Ramos (cell line): Measurements from ENCODE around the gene NEURL1B.

Source experiments
- in situ Hi-C: fragments of 300-500 bp; cut with MboI; formaldehyde crosslinking; loops from one replicate; pipeline ENCODE4 v1.14.3; 2022; ENCODE audit warnings: low sequenced_read_pairs; ENCODE audit not compliant: unreplicated experiment

Gene NEURL1B

DNA sequence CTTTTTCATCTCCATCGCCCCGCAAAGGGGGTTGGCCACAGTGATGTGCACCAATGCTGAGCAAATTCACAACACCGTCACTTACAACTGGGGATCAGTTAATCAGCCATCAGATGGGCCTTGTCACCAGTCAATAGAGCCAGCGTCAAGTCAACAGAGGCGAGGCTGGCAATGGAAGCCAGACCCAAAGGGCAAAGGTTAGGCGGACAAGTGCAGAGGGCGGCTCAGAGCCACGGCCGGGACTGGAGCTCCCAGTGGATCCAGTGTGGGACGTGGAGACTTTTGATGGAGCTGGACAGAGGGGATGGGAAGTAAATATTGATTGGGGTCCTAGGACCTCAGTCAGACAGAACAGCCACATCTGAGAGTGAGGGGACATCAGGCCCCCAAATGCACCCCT, 84.2 kb downstream of the NEURL1B start:
- in situ Hi-C loops: no loop called here

DNA sequence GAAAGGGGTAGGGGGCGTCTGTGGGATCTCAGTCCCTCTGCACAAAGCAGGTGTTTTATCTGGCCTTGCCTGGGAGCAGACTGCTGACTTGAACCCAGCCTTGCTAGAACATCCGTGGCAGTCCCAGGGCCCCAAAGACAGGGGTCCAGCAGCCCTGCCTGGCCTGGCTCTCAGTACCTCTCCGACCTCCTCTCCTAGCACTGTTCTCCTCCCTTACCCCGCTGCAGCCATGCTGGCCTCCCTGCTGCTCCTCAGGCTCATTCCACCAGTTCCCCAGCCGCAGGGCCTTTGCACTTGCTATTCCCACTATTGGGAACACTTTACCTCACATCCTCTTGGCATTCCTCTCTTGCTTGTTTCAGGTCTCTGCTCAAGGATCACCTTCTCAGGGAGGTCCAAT, 84.7 kb downstream of the NEURL1B start:
- in situ Hi-C loops: no loop called here

DNA sequence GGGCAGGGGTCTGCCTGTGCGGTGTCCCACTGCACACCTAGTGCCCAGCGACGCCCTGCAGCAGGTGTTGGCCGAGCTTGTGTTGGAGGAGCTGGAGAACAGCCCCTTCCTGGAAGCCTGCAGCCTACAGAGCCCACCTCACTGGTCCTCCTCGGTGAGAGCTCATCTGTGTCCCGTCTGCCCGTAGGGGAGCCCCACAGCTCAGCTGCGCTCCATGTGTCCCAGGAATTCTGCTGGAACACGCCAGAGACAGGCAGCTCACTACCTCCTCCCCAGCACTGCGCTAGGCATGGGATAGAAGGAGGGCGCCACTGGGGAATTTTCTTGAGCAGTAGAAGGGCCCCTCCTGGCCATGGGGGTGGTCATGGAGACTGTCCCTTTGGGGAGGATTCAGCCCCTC, 85.9 kb downstream of the NEURL1B start:
- in situ Hi-C loops: no loop called here

DNA sequence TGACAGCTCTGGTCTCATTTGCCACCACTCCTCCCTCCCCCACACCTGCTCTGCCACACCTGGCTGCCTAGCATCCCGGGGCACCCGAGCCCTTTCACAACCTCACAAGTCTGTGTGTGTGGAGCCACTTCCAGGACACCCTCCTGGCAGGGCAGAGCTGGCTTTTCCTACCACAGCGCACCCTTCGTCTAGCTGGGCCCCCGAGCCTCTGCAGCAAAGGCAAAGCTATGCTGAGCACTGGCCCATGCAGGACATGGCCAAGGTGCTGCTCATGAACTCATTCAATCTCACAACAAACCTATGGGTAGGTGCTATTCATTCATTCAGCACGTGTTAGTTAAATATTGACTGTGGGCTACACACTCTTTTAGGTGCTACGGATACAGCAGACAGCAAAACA, 86.5 kb downstream of the NEURL1B start:
- in situ Hi-C loops: no loop called here

DNA sequence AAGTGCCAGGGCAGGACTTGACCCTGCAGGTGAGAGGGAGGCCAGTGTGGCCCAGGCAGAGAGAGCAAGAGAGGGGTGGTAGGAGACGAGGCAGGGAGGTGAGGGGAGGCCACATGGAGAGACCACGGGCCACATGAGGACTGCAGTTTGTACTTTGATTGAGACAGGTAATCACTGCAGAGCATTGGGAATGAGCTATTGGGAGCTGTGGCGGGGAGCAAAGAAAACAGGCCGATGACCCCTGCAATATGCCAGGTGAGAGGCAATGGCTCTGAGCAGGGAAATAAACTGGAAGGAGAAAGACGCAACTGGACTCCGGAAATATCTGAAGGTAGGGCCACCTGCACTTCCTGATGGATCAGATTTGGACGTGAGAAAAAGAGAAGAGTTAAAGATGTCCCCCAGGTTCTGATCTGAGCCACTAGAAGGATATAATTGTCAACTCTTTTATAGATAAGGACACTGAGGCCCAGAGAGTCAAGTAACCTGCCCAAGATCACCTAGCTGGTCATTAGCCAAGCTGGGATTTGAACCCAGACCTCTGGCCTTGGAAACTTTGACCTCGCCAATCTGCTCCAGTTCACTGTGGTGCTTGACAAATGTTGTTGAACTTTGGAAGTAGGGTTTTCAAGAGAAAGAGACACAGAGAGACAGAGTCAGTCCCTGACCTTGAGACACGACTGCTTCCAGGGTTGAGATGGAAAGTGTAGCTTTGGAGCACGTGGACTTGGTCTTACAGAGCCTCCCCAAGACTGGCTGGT, 87.6 kb downstream of the NEURL1B start:
- in situ Hi-C loops: no loop called here

DNA sequence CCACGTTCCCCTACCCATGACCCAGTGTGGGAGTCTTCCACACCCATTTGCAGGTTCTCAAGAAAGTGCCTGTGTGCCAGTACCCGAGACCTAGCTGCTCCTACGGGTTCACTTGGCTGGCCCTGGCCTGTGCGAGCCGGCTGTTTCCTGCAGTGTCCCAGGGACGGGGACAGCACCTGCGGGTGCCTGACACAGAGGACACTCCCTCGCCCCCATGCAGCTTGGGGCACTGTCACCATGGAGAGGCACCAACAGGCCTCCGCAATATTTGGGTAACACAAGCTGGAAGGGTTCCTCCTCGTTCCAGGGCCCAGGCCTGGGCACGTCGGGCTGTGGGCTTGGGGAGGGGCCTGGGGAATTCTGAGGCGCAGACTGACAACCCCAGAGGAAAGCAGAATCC, 88.5 kb downstream of the NEURL1B start:
- in situ Hi-C loops: no loop called here

DNA sequence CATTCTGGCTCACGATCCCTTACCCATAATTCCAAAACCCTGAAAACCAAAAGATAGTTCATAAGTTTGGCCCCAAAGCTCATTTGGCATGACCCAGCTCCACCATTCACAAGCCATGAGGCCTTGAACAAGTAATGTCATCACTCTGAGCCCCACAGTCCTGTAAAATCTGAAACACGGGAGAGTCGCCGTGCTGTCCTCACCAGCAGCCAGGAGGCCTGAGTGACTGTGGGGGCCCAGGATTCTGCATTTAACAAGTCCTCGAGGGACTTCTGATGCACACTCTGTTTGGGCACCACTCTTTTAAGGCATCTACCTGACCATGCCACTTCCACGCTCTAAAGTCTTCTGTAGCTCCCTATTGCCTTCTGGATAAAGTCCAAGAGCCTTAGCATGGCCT, 89.2 kb downstream of the NEURL1B start:
- in situ Hi-C loops: no loop called here

DNA sequence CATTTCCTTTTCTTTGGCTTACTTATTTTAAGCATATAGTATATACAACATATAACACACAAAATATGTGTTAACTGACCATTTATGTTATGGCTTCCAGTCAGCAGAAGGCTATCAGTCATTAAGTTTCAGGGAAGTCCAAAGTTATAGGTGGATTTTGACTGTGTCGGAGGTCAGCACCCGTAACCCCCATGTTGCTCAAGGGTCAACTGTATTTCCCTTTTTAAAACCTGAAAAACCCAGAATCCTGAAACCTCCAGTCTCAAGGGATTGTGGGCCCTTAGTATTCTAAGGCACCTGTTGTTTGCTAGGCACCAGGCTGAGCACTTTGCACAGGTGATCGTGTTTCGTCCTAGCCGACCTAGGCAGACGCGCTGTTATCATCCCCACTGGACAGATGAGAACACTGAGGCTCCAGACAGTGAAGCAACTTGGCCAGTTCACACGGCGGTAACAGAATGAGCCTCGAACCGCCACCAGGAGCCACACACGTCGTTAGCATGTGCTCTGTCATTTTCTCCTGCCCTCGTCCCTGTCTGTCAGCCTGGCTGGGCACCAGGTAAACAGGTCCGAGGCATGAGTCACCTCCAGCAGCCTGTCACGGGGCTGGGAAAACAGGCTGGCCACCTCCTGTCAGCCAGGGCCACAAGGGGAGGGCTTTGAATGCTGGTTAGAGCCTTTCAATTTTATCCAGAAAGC, 90.1 kb downstream of the NEURL1B start:
- in situ Hi-C loops: no loop called here

DNA sequence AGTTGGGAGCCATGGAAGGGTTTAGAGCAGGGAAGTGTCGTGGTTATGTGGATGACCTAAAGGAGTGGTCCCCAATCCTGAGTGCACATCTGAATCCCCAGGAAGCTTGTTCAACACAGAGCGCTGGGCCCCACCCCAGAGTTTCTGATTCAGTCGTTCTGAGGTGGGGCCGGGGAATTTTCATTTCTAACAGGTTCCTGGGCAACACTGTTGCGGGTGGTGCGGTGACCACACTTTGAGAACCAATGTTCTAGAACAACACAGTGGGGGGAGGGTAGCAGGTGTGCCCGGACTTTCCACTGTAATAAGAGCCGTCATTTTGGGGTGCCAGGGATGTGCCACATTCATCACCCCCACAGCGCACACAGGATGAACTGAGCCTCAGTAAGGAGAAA, 90.6 kb downstream of the NEURL1B start:
- in situ Hi-C loops: no loop called here

DNA sequence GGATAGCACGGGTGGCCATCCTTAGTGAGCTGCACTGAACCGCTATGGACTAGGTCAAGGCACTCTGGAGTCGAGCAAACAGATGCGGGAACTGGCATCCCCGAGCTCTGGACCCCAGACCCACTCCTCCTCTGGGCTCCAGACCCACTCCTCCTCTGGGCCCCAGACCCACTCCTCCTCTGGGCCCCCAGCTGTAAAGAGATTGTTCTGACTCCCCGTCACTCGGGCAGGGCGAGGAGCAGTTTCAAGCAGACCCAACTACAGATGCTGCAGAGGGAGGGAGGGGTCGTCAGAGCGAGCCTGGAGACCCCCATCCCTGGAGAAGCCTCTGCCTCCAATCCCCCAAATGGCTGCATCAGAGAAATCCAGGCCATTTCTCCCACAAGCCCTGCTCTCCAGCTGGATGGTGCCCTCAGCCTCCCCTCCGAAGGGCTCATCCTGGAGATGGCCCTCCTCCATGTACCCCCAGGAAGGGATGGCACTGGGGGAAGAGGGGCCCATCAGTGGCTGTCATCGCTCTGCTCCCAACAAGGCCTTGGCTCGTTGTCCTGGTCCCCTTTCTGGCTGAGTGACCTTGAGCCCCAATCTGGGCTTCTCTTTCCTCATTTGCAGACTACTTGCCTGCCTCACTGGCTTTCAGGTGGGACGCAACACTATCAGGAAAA, 91.3 kb downstream of the NEURL1B start:
- in situ Hi-C loops: no loop called here

DNA sequence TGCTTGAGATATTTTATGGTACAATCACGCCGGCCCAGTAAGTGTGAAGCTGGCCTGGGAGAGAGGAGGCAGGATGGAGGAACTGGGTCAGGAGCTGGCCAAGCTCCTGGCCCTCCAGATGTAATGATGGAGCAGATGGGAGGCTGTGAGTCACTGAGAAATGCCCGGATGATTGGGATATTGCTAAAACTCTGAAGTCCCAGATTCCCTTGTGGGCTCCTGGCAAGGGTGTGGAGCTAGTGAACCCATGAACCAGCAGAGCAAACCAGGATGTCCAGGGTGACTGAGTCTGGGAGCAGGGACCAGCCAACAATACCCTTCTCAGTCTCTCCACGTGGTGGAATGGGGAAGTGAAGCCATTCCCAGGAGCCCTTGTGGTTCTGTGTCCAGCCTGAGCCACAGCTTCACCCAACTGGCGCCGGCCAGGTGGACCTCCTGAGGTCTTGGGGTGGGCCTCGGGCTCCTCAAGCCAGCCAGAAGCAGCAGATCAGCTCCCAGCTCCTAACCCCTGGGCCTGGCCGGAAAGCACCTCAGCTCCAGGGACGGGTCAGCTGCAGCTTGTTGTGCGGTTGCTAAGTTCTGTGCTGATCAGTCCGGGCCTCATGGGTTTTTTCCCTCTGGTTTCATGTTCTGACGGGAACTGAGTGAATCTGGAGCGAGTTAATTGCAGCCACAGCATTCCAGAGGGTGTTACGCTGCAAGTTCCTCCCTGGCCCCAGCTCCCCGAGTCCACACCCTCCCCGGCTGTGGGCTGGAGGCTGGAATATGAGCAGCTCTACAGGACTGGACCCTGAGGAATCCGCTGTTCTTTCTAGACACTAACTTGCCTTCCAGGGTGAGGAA, 92.3 kb downstream of the NEURL1B start:
- in situ Hi-C loops: no loop called here

DNA sequence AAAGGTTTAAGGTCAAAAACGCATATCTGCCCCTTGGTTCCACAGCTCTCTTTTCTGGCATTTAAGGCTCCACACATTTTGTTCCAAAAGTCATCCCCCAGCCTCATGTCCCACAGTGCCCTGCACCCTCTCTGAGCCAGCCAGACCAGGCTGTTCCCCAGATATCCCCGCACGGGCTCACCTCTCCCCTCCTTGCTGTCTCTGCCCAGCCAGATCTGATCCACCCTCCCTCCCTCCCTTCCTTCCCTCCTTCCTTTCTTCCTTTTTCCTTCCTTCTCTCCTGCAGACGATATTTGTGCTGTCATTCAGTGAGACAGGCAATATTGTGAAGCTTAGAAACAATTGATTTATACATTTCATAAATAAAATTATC, 92.9 kb downstream of the NEURL1B start:
- in situ Hi-C loops: no loop called here

DNA sequence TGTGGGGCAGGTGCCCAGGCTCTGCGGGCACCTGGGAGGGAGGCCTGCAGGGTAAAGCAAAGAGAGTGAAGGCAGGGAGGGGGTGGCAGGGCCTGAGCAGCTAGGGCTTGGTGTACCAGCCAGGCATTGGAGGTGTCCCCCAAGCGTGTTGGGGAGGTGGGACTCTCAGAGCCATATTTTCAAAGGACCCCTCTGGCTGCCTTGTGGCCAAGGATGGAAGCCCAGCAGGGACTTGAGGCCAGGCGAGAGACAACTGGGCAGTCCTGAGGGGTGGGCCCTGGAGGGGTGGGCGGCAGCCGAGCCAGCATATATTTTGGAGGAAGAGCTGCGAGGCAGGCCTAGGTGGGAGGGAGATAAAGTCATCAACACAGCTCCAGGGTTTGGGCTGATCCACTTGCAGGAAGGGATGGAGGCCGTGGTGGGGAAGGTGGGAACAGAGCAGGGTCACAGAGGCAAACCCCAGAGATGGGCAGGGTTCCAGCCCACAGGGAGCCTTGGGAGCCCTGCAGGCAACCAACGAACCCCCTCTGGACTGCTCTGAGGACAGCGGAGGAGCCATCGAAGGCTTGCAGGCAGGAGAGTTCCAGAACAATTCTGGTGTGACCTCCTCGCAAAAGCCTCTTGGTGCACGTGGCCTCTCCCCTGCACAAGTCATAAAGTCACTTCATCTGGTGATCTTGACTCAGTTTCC, 94.2 kb downstream of the NEURL1B start:
- in situ Hi-C loops: no loop called here

DNA sequence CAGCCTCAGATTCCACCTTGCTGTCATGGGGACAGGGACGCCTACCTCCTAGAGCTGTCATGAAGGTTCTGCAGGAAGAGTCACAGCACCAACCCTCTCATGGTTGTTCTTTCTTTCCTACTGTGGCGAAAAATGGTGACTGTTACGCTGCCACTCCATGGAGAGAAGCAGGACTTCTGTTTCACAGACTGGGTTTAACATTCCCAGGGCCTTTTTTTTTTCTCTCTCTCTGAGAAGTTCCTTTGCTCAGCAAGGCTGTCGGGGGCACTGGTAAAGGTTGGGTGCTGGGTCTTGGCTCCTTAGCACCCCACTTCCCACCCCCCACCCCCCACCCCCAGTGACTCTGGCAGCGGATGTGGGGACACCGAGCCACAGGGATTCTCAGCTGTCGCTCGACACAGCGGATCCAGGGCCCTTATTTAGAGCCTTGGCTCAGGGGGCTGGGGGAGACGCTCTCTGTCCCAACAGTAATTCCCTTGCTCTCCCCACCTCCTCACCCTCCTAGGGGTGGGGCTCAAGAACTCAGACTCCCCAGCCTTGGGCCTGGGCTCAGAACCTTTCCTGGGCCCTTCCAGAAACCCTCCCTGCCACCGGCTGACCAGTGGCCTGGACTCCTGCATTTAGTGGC, 95.6 kb downstream of the NEURL1B start:
- in situ Hi-C loops: no loop called here

DNA sequence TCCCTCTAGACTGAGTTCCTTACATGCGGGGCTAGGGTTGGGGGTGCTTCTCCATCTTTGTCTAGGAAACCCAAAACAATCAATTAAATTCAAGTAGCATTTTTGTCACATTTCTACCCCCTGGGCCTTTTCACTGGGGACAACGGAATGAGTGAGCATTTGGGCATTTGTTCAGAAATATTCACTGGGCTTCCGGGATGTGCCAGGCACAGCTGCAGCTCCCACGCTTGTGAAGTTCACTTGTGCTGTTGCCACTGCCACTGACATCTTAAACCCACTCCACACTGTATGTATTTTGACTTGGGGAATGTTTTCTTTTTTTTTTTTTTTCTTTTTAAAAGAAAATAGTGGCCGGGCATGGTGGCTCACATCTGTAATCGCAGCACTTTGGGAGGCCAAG, 98.3 kb downstream of the NEURL1B start:
- in situ Hi-C loops: no loop called here

DNA sequence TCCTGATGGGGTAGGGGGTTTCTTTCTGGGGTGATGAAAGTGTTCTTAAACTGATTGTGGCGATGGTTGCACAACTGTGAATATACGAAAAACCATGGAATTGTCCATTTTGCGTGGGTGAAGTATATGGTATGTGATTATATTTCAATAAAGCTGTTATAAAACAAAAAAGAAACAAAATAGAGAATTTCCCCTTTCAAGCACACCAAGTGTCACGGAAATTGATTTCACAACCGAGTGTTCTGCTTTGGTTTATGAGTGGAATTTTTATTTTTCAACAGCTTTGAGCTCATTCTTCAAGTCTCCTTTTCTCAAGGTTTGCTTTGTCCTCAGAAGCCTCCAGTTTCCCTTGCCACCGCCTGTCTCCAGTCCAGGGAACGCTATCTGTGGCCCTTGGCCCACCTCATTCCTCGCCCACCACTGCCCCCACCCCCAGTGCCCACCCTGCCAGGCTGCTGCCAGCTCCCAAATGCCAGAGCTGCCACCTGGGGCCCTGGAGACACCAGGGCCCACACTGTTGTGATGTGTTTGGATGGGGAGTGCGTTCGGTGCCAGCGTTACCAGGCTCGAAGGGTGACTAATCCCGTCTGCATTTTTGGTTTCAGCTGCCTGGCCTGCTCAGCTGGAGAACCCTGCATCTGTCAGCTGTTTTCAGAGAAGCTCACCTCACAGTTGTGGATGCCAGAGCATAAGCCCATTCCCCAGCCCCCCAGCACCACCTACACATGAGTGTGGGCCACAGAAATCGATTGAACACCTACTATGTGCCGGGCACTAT, 99.6 kb downstream of the NEURL1B start:
- in situ Hi-C loops: no loop called here
